ENCODE results near the gene CPSF6.
"Not testable (repeated sequence)": the region's sequence is repeated elsewhere in the genome, so short reads cannot be mapped to it uniquely, and the experiment has no call there.

CPSF6 gene

GRCh38 chr12:69239352-69239921, at the start of gene CPSF6:
Gene CPSF6 (plus strand): TSS chr12:69239569. CDS start chr12:69239647, 78 bp downstream.
- Histone ChIP-seq H3K4me3 (peak within 1 kb of the TSS; percentile 66 to 91), H3K4me1 (peaks cover 0 to 39% (median 12%) of the 10 kb centered on the region in 4 donors)
- intact Hi-C loops (cut with DNase I; ENCODE audit: low total_unique reads) = loop anchor here (5.0 kb wide), 1 partner anchor 348 kb away; the partner anchor contains the start of gene CCT2

GRCh38 chr12:69196302-69197288, 42.8 kb upstream of the CPSF6 start:
- H3K4me1 ChIP-seq = no peaks in the 10 kb centered on the region
- no peak overlapping the region for H3K4me3 ChIP-seq
- H3K27me3 ChIP-seq = no peaks in the 10 kb centered on the region
- intact Hi-C loops (cut with DNase I; ENCODE audit: low total_unique reads) = no loop called here
- no peak for DNase-seq
- peaks cover 0 to 6% (median 0%) of the 10 kb centered on the region in 3 donors for H3K36me3 ChIP-seq
- peaks cover 2 to 24% (median 17%) of the 10 kb centered on the region in 3 donors for H3K9me3 ChIP-seq
- H3K27ac ChIP-seq = no peak overlapping the region
- no peak for TF ChIP-seq CTCF (IDR thresholded peaks at IDR 0.05)

More at GRCh38 chr12:69239352-69239921, at the start of gene CPSF6:
- TF ChIP-seq CTCF (IDR thresholded peaks at IDR 0.05) = no peak
- Histone ChIP-seq H3K36me3 (no peaks in the 10 kb centered on the region), H3K27me3 (no peaks in the 10 kb centered on the region), H3K9me3 (no peaks in the 10 kb centered on the region), H3K27ac (peak within 1 kb of the TSS; percentile 86 to 92)
- DNase-seq = peak; percentile 93 to 97

GRCh38 chr12:69199976-69200375, 39.4 kb upstream of the CPSF6 start:
- peaks cover 2 to 21% (median 20%) of the 10 kb centered on the region in 3 donors for H3K9me3 ChIP-seq
- H3K27ac ChIP-seq; H3K36me3 ChIP-seq; DNase-seq; H3K4me1 ChIP-seq; intact Hi-C loops (cut with DNase I; ENCODE audit: low total_unique reads); H3K27me3 ChIP-seq; H3K4me3 ChIP-seq: not testable (repeated sequence)

- peaks cover 2 to 17% (median 15%) of the 10 kb centered on the region in 3 donors for H3K9me3 ChIP-seq
- no peak for DNase-seq
- no peaks in the 10 kb centered on the region for H3K4me1 ChIP-seq
- H3K27me3 ChIP-seq = no peaks in the 10 kb centered on the region
- H3K27ac ChIP-seq = no peak overlapping the region
- intact Hi-C loops (cut with DNase I; ENCODE audit: low total_unique reads) = no loop called here
- peaks cover 0 to 2% (median 0%) of the 10 kb centered on the region in 3 donors for H3K36me3 ChIP-seq
- no peak overlapping the region for H3K4me3 ChIP-seq
- TF ChIP-seq CTCF (IDR thresholded peaks at IDR 0.05) = no peak
These were observed 35.2 kb upstream of the CPSF6 start for GRCh38 chr12:69204191-69204590.

GRCh38 chr12:69210661-69211060, 28.7 kb upstream of the CPSF6 start:
- H3K4me1 ChIP-seq = no peaks in the 10 kb centered on the region
- intact Hi-C loops (cut with DNase I; ENCODE audit: low total_unique reads) = no loop called here
- no peak for TF ChIP-seq CTCF (IDR thresholded peaks at IDR 0.05)
- H3K9me3 ChIP-seq = no peaks in the 10 kb centered on the region
- no peak for DNase-seq
- no peaks in the 10 kb centered on the region for H3K36me3 ChIP-seq
- no peak overlapping the region for H3K27ac ChIP-seq
- no peaks in the 10 kb centered on the region for H3K27me3 ChIP-seq
- H3K4me3 ChIP-seq = no peak overlapping the region

GRCh38 chr12:69211160-69211559, 28.2 kb upstream of the CPSF6 start:
- H3K4me1 ChIP-seq = no peaks in the 10 kb centered on the region
- no peak for DNase-seq
- H3K4me3 ChIP-seq = no peak overlapping the region
- intact Hi-C loops (cut with DNase I; ENCODE audit: low total_unique reads) = no loop called here
- no peaks in the 10 kb centered on the region for H3K27me3 ChIP-seq
- H3K9me3 ChIP-seq = no peaks in the 10 kb centered on the region
- TF ChIP-seq CTCF (IDR thresholded peaks at IDR 0.05) = no peak
- H3K27ac ChIP-seq = no peak overlapping the region
- no peaks in the 10 kb centered on the region for H3K36me3 ChIP-seq
